IMR-90 (cell line): ENCODE results near the gene PCSK5.
A peak's percentile ranks its signal among the peaks of the same experiment; 100 is the strongest.

ENCODE experiments used
- BHLHE40 ChIP-seq: fragments of 150-350 bp; IDR thresholded peaks from 2 replicates; pipeline ENCODE4 v1.6.1; 2016; ENCODE audit warnings: mild to moderate bottlenecking, low read depth, low read length
- CEBPB ChIP-seq: IDR thresholded peaks from 2 replicates; pipeline ENCODE4 v1.6.1; 2012; ENCODE audit warnings: low read depth, low read length, improper control_type of control experiment
- CHD1 ChIP-seq: IDR thresholded peaks from 2 replicates; pipeline ENCODE4 v1.6.1; 2012; ENCODE audit warnings: low read depth, low read length, improper control_type of control experiment
- CTCF ChIP-seq: conservative IDR thresholded peaks from 2 replicates; pipeline ENCODE4 v1.5.1; 2012; ENCODE audit warnings: mild to moderate bottlenecking, low read depth, low read length, improper control_type of control experiment
- FOS ChIP-seq: fragments of 150-350 bp; IDR thresholded peaks from 2 replicates; pipeline ENCODE4 v1.6.1; 2016; ENCODE audit warnings: low read depth, low read length
- MAZ ChIP-seq: IDR thresholded peaks from 2 replicates; pipeline ENCODE4 v1.6.1; 2012; ENCODE audit warnings: low read depth, mild to moderate bottlenecking, low read length, improper control_type of control experiment, moderate library complexity, borderline replicate concordance
- POLR2A ChIP-seq: IDR thresholded peaks from 2 replicates; pipeline ENCODE4 v1.6.1; 2012; ENCODE audit warnings: mild to moderate bottlenecking, low read depth, low read length
- RAD21 ChIP-seq: IDR thresholded peaks from 2 replicates; pipeline ENCODE4 v1.6.1; 2012; ENCODE audit warnings: low read length, improper control_type of control experiment
- RFX5 ChIP-seq: IDR thresholded peaks from 2 replicates; pipeline ENCODE4 v1.8.0; 2012; ENCODE audit warnings: low read depth, mild to moderate bottlenecking, low read length, moderate library complexity
- SMC3 ChIP-seq: fragments of 150-350 bp; IDR thresholded peaks from 2 replicates; pipeline ENCODE4 v1.6.1; 2016; ENCODE audit warnings: low read depth, mild to moderate bottlenecking, antibody characterized with exemption, low read length, moderate library complexity
- TF ChIP-seq, protein P1 (sequence below): fragments of 150-350 bp; IDR thresholded peaks from 2 replicates; pipeline ENCODE4 v1.6.1; 2017; ENCODE audit warnings: mild to moderate bottlenecking, antibody characterized with exemption, low read length, low read depth

GRCh38 chr9:76018761-76019160 lies 128.3 kb downstream of the PCSK5 start:
- TF ChIP-seq CTCF = no peak
- TF ChIP-seq POLR2A = no peak
- TF ChIP-seq, protein P1, sequence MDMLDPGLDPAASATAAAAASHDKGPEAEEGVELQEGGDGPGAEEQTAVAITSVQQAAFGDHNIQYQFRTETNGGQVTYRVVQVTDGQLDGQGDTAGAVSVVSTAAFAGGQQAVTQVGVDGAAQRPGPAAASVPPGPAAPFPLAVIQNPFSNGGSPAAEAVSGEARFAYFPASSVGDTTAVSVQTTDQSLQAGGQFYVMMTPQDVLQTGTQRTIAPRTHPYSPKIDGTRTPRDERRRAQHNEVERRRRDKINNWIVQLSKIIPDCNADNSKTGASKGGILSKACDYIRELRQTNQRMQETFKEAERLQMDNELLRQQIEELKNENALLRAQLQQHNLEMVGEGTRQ = no peak
- TF ChIP-seq RAD21 = no peak
- TF ChIP-seq SMC3 = no peak
- no peak for TF ChIP-seq RFX5
- TF ChIP-seq FOS = no peak
- TF ChIP-seq CHD1 = no peak
- TF ChIP-seq CEBPB = peak; percentile 37
- no peak for TF ChIP-seq MAZ
- TF ChIP-seq BHLHE40 = no peak
